ENCODE results near the gene PCNX3.

Gene PCNX3

GRCh38 chr11:65599216-65599954, 16.2 kb upstream of the PCNX3 start:
- no peak for DNase-seq (ENCODE audit: low spot score)

GRCh38 chr11:65599955-65600246, 15.7 kb upstream of the PCNX3 start:
- DNase-seq (ENCODE audit: low spot score): no peak

- no peak for DNase-seq (ENCODE audit: low spot score)
Measured at GRCh38 chr11:65604258-65604657, 11.3 kb upstream of the PCNX3 start.

- peak; percentile 99 for DNase-seq (ENCODE audit: low spot score)
Measured at GRCh38 chr11:65606876-65607613, 8.5 kb upstream of the PCNX3 start.

- no peak for DNase-seq (ENCODE audit: low spot score)
Measured at GRCh38 chr11:65607614-65608426, 7.8 kb upstream of the PCNX3 start.

- peak; percentile 24 for DNase-seq (ENCODE audit: low spot score)
Measured at GRCh38 chr11:65609229-65609628, 6.3 kb upstream of the PCNX3 start.

- no peak for DNase-seq (ENCODE audit: low spot score)
Measured at GRCh38 chr11:65609665-65610064, 5.9 kb upstream of the PCNX3 start.

GRCh38 chr11:65610404-65610803, 5.2 kb upstream of the PCNX3 start:
- no peak for DNase-seq (ENCODE audit: low spot score)

- DNase-seq (ENCODE audit: low spot score): no peak
Measured at GRCh38 chr11:65611028-65611757, 4.4 kb upstream of the PCNX3 start.

- no peak for DNase-seq (ENCODE audit: low spot score)
Measured at GRCh38 chr11:65611758-65612603, 3.6 kb upstream of the PCNX3 start.

- DNase-seq (ENCODE audit: low spot score): no peak
Measured at GRCh38 chr11:65612691-65613090, 2.9 kb upstream of the PCNX3 start.

- no peak for DNase-seq (ENCODE audit: low spot score)
Measured at GRCh38 chr11:65613091-65613928, 2.3 kb upstream of the PCNX3 start.

- peak; percentile 73 for DNase-seq (ENCODE audit: low spot score)
Measured at GRCh38 chr11:65615950-65616574, 486 bp downstream of the PCNX3 start.

- no peak for DNase-seq (ENCODE audit: low spot score)
Measured at GRCh38 chr11:65616575-65617001, 1.0 kb downstream of the PCNX3 start.

- DNase-seq (ENCODE audit: low spot score): no peak
Measured at GRCh38 chr11:65617136-65617850, 1.7 kb downstream of the PCNX3 start.

GRCh38 chr11:65617990-65618751, 2.6 kb downstream of the PCNX3 start:
- DNase-seq (ENCODE audit: low spot score): no peak

- no peak for DNase-seq (ENCODE audit: low spot score)
Measured at GRCh38 chr11:65618763-65619162, 3.2 kb downstream of the PCNX3 start.

GRCh38 chr11:65619281-65619928, 3.8 kb downstream of the PCNX3 start:
- DNase-seq (ENCODE audit: low spot score): no peak
